Mucosa of rectum (tissue), 2 donors: ENCODE results near the gene SUGCT.

Experiments
- H3K27ac ChIP-seq, 2 donors: one replicate each; pipeline ENCODE4 v1.7.0; 2013; ENCODE audit warnings: inconsistent platforms in 2 of 2, low read depth in 2 of 2, low read length in 2 of 2
- H3K27me3 ChIP-seq, 2 donors: one replicate each; pipeline ENCODE4 v1.7.0; 2013; ENCODE audit warnings: low read length in 2 of 2; ENCODE audit not compliant: control insufficient read depth in 2 of 2, insufficient read depth in 2 of 2
- H3K36me3 ChIP-seq, 2 donors: one replicate each; pipeline ENCODE4 v1.7.0; 2013; ENCODE audit warnings: low read length in 2 of 2; ENCODE audit not compliant: control insufficient read depth in 2 of 2, insufficient read depth in 2 of 2
- H3K4me1 ChIP-seq, 2 donors: one replicate each; pipeline ENCODE4 v1.7.0; 2013; ENCODE audit warnings: low read length in 2 of 2, mild to moderate bottlenecking in 1 of 2; ENCODE audit not compliant: control insufficient read depth in 2 of 2, insufficient read depth in 2 of 2
- H3K4me3 ChIP-seq, 2 donors: one replicate each; pipeline ENCODE4 v1.7.0; 2013; ENCODE audit warnings: low read length in 2 of 2
- H3K9ac ChIP-seq, 2 donors: one replicate each; pipeline ENCODE4 v1.7.0; 2013; ENCODE audit warnings: low read length in 2 of 2, low read depth in 1 of 2, mild to moderate bottlenecking in 1 of 2
- H3K9me3 ChIP-seq, 2 donors: one replicate each; pipeline ENCODE4 v1.7.0; 2013; ENCODE audit warnings: low read length in 2 of 2; ENCODE audit not compliant: control insufficient read depth in 2 of 2
- donor health status: healthy.
- donor health status: Normal muscosa, but diverticular disease.

The SUGCT gene

DNA sequence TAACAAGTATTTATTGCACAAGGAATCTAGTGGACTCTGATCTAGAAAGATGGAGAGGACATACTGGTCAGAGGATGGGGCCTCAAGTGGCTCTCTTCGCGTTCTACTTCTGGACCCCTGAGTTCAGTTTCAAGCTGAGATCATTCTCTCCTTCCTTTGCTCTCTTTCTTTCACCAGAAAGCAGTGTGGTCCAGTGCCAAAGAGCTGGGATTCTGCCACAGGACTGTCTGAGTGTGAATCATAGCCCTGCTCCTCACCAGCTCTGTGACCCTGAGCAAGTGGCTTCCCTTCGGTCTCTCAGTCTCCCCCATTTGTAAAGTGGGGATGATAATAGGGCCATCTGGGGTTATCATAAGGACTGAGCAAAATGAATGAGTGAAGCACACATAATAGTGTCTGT is 715.2 kb downstream of the SUGCT start:
- H3K4me3 ChIP-seq, result no peak overlapping the region
- H3K9ac ChIP-seq, result no peak overlapping the region
- no peaks in the 10 kb centered on the region for H3K36me3 ChIP-seq
- H3K4me1 ChIP-seq, result no peaks in the 10 kb centered on the region
- H3K27ac ChIP-seq, result no peak overlapping the region
- H3K27me3 ChIP-seq, result no peaks in the 10 kb centered on the region
- no peaks in the 10 kb centered on the region for H3K9me3 ChIP-seq

DNA sequence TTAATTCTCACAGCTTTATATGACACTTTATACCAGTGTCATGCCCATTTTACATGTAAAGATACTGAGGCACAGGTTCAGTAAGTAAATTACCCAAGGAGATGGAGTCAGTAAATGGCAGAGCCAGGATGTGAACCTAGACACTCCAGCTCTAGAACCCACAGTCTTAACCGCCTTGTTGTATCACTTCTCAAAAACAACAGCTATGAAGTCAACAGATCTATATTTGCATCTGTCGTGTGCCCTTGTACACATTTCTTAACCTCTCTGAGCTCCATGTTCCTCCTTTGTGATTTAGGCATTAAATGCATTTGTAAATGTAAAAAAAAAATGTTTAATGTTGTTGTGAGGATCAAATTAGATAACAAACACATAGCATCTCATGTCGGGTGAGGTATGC is 716.2 kb downstream of the SUGCT start:
- Histone ChIP-seq H3K4me1 (no peaks in the 10 kb centered on the region), H3K9me3 (no peaks in the 10 kb centered on the region), H3K4me3 (no peak overlapping the region), H3K9ac (no peak overlapping the region), H3K27ac (no peak overlapping the region), H3K36me3 (no peaks in the 10 kb centered on the region), H3K27me3 (no peaks in the 10 kb centered on the region)

DNA sequence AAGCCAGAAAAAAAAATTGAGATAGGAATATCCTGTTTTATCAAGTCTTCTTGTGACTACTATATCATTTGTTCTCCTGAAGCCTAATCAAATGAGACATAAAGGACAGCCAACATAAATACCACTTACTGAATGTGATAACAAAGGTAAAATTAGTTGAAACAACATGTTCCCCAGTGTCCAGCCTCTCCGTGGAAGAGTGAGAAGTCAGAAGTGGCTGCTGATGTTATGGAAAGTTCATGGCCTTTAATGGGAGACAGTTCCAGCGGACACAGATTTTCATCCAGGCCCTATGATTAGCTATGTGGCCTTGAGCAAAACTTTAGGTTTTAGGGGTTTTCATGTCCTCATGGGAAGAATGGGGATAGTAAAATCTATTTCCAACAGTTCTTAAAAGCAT is 724.3 kb downstream of the SUGCT start:
- H3K27me3 ChIP-seq, result no peaks in the 10 kb centered on the region
- H3K4me3 ChIP-seq, result no peak overlapping the region
- H3K4me1 ChIP-seq, result no peaks in the 10 kb centered on the region
- H3K36me3 ChIP-seq, result no peaks in the 10 kb centered on the region
- H3K9me3 ChIP-seq, result no peaks in the 10 kb centered on the region
- H3K9ac ChIP-seq, result no peak overlapping the region
- no peak overlapping the region for H3K27ac ChIP-seq

DNA sequence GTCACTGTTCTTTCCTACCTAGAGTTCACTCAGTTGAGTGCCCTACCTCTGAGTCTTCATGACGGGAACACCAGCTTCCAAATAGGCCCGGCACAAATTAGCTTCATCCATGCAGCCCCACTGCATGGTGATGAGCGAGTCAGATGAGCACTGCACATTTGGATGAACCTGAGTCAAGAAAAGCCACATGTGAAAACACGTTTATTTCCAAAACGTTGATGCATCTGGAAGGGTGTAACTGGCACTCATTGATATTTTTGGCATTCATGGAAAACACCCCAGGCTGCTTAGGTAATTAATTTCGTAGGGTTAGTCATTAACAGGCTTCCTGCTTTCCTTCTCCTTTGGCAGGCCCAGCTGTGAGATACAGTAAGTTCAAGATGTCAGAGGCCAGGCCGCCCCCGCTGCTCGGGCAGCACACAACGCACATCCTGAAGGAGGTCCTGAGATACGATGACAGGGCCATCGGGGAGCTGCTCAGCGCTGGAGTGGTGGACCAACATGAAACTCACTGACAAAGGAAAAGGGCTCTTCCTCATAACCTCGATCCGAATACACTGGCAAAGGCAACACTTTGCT is 725.2 kb downstream of the SUGCT start:
- Histone ChIP-seq H3K36me3 (no peaks in the 10 kb centered on the region), H3K4me3 (no peak overlapping the region), H3K9me3 (no peaks in the 10 kb centered on the region), H3K27me3 (no peaks in the 10 kb centered on the region), H3K9ac (no peak overlapping the region), H3K27ac (no peak overlapping the region), H3K4me1 (no peaks in the 10 kb centered on the region)

DNA sequence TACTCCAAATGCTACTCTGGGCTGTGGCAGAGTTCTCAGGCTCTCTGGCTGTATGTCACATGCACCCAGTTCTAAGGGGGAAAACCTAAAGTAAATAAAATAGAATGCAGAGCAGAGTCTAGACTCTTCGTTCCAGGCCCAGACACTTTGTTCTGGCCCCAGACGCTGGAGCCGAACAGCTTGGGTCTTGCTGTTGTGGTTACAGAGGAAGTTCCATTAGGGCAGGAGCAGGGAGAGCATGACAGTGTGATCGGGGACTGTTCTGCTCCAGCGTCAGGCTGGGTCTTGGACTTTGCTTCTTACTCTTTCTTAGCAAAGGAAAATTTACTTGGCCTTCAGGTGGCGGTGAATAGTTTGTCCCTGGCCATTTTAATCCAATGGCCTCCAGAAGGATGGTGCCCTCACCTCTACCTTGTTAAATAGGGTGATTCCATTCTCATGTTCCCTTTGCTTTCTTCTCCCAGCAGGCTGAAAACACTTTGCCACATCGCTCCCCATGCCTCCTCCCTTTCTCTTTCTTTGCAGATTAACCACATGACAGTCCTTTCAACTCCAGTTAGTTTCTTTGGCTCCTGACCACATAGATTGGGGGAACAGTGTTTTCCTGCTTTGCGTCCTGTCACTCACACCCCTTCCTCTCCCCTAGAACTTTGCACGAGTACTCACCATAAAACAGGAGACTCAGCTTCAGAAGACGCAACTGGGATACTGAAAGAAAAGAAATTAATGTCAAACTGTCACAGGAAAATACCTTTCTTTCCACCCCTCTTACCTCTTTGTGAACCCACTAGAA is 730.8 kb downstream of the SUGCT start:
- no peak overlapping the region for H3K9ac ChIP-seq

DNA sequence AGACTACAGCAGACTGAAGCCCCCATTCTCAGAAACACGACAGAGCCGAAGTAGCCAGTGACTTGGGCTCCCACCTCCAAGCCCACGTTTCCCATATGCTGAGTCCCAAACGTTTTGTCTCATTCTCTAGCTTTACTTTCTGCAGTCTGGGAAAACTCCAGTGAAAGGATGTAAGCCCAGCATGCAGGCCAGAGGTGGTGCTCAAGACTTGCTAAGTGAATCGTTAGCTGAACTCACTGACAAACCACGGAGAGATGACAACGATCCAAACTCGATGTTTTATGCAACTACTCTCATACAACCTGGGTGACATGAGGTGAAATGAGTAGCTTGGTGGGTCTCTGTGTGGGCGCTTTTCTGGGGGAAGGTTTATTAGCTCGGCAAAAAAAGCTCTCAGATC is 731.8 kb downstream of the SUGCT start:
- Histone ChIP-seq H3K9ac (no peak overlapping the region), H3K4me3 (no peak overlapping the region), H3K4me1 (no peaks in the 10 kb centered on the region), H3K9me3 (peaks cover 0 to 5% of the 10 kb centered on the region in 2 donors), H3K27ac (no peak overlapping the region), H3K27me3 (no peaks in the 10 kb centered on the region), H3K36me3 (no peaks in the 10 kb centered on the region)

More for the DNA sequence above, 730.8 kb downstream of the SUGCT start:
- H3K27me3 ChIP-seq, result no peaks in the 10 kb centered on the region
- H3K9me3 ChIP-seq, result peaks cover 0 to 5% of the 10 kb centered on the region in 2 donors
- no peak overlapping the region for H3K27ac ChIP-seq
- H3K36me3 ChIP-seq, result no peaks in the 10 kb centered on the region
- H3K4me3 ChIP-seq, result no peak overlapping the region
- H3K4me1 ChIP-seq, result no peaks in the 10 kb centered on the region

DNA sequence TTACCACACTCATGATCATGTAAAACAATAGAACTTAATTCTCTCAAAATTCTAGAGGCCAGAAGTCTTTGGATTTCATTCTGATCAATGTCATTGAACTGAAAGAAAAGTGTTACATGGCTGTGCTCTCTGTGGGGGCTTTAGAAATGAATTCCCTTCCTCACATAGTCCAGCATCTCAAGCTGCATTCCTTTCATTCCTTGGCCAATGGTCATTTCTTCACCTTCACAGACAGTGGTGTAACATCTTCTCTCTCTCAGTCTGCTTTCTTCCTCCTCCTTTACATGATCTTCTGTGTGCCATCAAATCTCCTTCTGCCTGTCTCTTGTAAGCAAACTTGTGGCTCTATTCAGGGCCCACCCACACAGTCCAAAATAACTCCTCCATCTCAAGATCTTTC is 735.3 kb downstream of the SUGCT start:
- no peak overlapping the region for H3K9ac ChIP-seq
- no peak overlapping the region for H3K27ac ChIP-seq
- H3K4me1 ChIP-seq, result no peaks in the 10 kb centered on the region
- H3K4me3 ChIP-seq, result no peak overlapping the region
- H3K27me3 ChIP-seq, result no peaks in the 10 kb centered on the region
- peaks cover 0 to 5% of the 10 kb centered on the region in 2 donors for H3K9me3 ChIP-seq
- no peaks in the 10 kb centered on the region for H3K36me3 ChIP-seq

DNA sequence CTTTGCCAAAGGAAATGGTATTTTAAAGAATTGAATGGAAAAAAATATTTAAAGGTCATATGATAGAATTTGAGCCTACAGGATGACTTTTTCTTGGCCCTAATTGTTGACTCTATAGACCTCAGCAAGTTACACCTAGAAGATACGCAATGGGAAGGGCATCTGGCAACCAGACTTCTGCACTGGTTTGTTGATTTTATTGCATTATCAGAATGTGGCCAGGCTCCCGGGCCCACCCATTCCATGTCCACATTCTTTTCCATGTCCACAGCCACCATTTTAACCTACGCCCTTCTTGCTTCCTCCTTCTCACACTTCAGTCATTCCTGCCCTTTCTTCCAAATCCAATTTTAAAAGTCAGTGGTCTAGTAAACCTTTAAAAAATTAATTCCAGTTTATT is 738.4 kb downstream of the SUGCT start:
- Histone ChIP-seq H3K9me3 (peaks cover 0 to 5% of the 10 kb centered on the region in 2 donors), H3K27ac (no peak overlapping the region), H3K4me3 (no peak overlapping the region), H3K36me3 (no peaks in the 10 kb centered on the region), H3K9ac (no peak overlapping the region), H3K4me1 (no peaks in the 10 kb centered on the region), H3K27me3 (no peaks in the 10 kb centered on the region)

DNA sequence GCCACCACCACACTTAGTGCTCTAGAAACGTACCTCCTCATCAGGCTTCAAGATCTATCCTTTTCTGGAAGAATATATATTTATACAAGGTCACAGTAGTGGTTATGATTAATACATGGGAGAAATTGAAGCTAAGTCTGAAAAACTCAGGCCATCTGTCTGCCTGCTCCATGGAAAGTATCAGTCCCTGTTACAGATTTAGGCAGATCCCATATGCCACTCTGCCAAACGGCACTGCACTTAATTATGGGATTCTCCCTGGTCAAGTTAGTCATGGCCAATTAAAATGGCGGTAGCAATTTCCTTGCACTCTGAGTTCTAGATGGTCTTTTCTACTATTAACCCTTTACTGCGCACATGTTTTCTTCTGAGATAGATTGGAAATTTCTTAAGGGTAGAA is 740.0 kb downstream of the SUGCT start:
- no peaks in the 10 kb centered on the region for H3K36me3 ChIP-seq
- no peaks in the 10 kb centered on the region for H3K9me3 ChIP-seq
- H3K27ac ChIP-seq, result no peak overlapping the region
- H3K4me3 ChIP-seq, result no peak overlapping the region
- no peak overlapping the region for H3K9ac ChIP-seq
- peaks cover 0 to 2% of the 10 kb centered on the region in 2 donors for H3K4me1 ChIP-seq
- no peaks in the 10 kb centered on the region for H3K27me3 ChIP-seq

DNA sequence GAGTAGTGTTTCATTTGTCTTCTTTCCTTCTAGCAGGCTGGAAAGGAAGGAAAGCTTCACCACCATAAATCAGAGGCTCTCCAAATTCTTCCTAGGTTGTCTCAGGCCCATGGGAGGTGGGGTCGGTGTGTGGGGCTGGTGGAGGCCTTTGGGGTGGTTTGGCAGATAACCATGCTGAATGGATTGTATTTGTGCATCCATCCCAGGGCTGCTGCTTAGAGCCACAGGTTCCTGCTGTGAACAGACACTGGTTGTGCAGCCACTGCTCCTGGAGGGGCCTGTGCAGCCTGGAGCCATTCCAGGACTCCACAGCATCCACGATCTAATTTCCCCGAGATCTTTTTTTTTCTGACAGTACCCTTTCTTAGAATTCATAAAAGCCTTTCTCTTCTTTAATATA is 741.8 kb downstream of the SUGCT start:
- no peak overlapping the region for H3K27ac ChIP-seq
- H3K36me3 ChIP-seq, result no peaks in the 10 kb centered on the region
- H3K4me3 ChIP-seq, result no peak overlapping the region
- no peaks in the 10 kb centered on the region for H3K27me3 ChIP-seq
- H3K4me1 ChIP-seq, result peaks cover 6 to 10% of the 10 kb centered on the region in 2 donors
- H3K9me3 ChIP-seq, result no peaks in the 10 kb centered on the region
- H3K9ac ChIP-seq, result no peak overlapping the region
